Neural crest cell (in vitro differentiated cells): ENCODE results near the gene DMWD. TPM values are rescaled to one million over a fixed set of nuclear protein-coding genes. Genes with fewer than 3 reads are reported as not detected.

Source experiments
- DNase-seq: peaks from one replicate; pipeline ENCODE4 v3.0.0; 2021; ENCODE audit warnings: low read depth, mixed read lengths, low spot score
- H3K27ac Mint-ChIP-seq: one replicate; pipeline ENCODE4 v1.8.0; 2021; ENCODE audit warnings: mild to moderate bottlenecking, mixed read lengths; ENCODE audit not compliant: unreplicated experiment
- H3K27me3 Mint-ChIP-seq: 2 replicates; pipeline ENCODE4 v1.8.0; 2021; ENCODE audit warnings: low read depth, mild to moderate bottlenecking, mixed read lengths
- H3K36me3 Mint-ChIP-seq: 2 replicates; pipeline ENCODE4 v1.8.0; 2021; ENCODE audit warnings: low read depth, mild to moderate bottlenecking, mixed read lengths
- H3K4me1 Mint-ChIP-seq: 2 replicates; pipeline ENCODE4 v1.8.0; 2021; ENCODE audit warnings: mixed read lengths
- H3K4me3 Mint-ChIP-seq: one replicate; pipeline ENCODE4 v1.8.0; 2021; ENCODE audit warnings: mild to moderate bottlenecking, mixed read lengths
- H3K9me3 Mint-ChIP-seq: 2 replicates; pipeline ENCODE4 v1.8.0; 2021; ENCODE audit warnings: mixed read lengths
- total RNA-seq: library from RNA; stranded (reverse); gene quantifications from 2 replicates; pipeline ENCODE4 v1.2.1, GENCODE V29; 2021
- TF ChIP-seq, protein P1 (sequence below): fragments of 200-600 bp; sonication (generic); conservative IDR thresholded peaks from 2 replicates; pipeline ENCODE4 v1.5.0; 2021; ENCODE audit warnings: antibody characterized with exemption, mild to moderate bottlenecking

Gene DMWD
- total RNA-seq, 1 donor from 2014 or later: 110 TPM

DNA sequence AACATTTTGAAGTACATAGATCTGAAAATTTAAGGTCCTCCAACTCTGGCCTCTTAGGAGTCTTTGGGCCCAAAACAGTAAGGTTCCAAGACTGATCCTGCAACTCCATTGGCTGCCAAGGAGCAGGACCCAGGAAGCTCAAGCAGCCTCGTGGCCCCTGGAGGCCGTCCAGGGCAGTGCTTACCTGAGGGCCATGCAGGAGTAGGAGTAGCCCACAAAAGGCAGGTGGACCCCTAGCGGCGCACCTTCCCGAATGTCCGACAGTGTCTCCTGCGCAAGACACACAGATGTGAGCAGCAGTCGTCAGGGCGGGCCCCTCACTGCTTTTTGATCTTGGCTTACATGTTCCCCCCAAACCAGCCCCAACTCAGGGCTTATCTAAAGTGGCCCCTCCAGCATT, 17.9 kb downstream of the DMWD start:
- Mint-ChIP-seq H3K4me1 (peaks cover 27% of the 10 kb centered on the region), H3K27ac (no peak overlapping the region), H3K27me3 (peaks cover 20% of the 10 kb centered on the region), H3K4me3 (peak overlapping the region; percentile 44), H3K36me3 (peaks cover 22% of the 10 kb centered on the region), H3K9me3 (no peaks in the 10 kb centered on the region)
- DNase-seq: no peak
- TF ChIP-seq, protein P1, sequence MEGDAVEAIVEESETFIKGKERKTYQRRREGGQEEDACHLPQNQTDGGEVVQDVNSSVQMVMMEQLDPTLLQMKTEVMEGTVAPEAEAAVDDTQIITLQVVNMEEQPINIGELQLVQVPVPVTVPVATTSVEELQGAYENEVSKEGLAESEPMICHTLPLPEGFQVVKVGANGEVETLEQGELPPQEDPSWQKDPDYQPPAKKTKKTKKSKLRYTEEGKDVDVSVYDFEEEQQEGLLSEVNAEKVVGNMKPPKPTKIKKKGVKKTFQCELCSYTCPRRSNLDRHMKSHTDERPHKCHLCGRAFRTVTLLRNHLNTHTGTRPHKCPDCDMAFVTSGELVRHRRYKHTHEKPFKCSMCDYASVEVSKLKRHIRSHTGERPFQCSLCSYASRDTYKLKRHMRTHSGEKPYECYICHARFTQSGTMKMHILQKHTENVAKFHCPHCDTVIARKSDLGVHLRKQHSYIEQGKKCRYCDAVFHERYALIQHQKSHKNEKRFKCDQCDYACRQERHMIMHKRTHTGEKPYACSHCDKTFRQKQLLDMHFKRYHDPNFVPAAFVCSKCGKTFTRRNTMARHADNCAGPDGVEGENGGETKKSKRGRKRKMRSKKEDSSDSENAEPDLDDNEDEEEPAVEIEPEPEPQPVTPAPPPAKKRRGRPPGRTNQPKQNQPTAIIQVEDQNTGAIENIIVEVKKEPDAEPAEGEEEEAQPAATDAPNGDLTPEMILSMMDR: no peak

DNA sequence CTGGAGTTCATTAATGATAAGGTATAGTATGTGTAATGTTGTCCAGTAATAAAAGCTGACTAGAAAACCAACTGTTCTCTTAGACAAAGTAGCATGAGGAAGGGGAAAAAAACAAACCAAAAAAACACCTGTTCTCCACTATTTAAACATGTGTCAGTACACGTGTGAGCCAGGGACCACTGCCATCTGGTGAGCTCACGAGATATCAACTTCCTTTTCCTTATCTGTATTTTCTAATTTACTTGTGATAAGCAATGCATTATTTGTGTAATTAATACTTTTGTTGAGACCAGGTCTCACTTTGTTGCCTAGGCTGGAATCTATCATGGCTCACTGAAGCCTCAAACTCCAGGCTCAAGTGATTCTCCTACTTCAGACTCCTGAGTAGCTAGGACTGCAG, 19.3 kb downstream of the DMWD start:
- Mint-ChIP-seq H3K27ac (no peak overlapping the region), H3K36me3 (peaks cover 17% of the 10 kb centered on the region), H3K4me3 (peak overlapping the region; percentile 69), H3K4me1 (peaks cover 20% of the 10 kb centered on the region), H3K9me3 (no peaks in the 10 kb centered on the region), H3K27me3 (peaks cover 23% of the 10 kb centered on the region)
- TF ChIP-seq, protein P1: no peak
- no peak for DNase-seq

DNA sequence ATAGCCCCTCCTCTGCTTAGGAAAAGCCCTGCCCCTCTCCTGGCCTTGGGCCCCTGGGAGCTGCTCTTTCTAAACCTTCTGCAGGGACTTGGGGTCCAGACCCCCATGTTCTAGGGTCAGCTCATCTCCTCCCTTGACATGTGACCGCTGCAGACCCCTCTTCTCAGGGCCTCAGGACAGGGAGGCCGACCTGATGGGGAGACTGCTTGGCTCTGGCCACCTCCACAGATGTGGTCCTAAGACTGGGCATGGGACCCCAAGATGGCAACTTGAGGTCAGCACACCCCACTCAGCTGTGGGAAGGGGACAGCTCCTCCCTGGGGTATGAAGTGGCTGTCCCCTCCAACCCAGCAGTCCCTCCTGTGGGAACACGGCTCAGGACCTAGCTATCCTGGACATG, 19.7 kb downstream of the DMWD start:
- no peak for DNase-seq
- Mint-ChIP-seq H3K36me3 (peaks cover 16% of the 10 kb centered on the region), H3K4me3 (peak overlapping the region; percentile 69), H3K27ac (no peak overlapping the region), H3K4me1 (peaks cover 20% of the 10 kb centered on the region), H3K9me3 (no peaks in the 10 kb centered on the region), H3K27me3 (peaks cover 23% of the 10 kb centered on the region)
- TF ChIP-seq, protein P1: no peak

DNA sequence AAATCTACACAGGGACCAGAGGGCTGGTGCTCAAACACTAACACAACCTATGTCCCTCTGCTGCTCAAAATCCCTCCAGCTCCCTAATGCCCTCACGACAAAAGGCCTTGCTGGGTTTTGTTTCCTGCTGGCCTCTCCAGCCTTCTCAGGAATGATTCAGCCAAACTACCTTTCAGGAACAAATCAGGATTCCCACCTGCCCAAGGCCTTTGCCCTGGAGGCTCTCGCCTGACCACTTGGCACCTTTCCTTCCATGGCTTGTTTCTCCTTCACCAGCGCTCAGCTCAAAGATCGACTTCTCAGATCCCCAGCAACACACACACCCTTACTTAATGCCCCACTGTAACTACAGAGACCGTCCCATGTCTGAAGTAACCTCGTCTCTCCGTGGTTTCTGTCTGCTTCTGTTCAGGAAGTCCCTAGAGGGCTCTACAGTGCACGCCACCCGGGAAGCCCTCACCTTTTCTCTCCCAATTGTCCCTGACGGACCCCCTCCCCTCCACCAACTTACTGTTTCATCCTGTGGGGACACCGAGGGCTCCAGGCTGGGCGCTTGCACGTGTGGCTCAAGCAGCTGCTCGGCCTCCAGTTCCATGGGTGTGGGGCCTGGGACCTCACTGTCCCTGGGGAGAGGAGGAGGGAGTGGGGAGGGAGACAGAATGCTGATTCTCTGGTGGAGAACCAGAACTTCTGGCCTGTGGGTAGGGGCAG, 20.4 kb downstream of the DMWD start:
- TF ChIP-seq, protein P1: no peak
- DNase-seq: no peak
- Mint-ChIP-seq H3K9me3 (no peaks in the 10 kb centered on the region), H3K27ac (peak overlapping the region; percentile 88), H3K36me3 (peaks cover 14% of the 10 kb centered on the region), H3K27me3 (peaks cover 26% of the 10 kb centered on the region), H3K4me1 (peaks cover 23% of the 10 kb centered on the region), H3K4me3 (peak overlapping the region; percentile 81)

DNA sequence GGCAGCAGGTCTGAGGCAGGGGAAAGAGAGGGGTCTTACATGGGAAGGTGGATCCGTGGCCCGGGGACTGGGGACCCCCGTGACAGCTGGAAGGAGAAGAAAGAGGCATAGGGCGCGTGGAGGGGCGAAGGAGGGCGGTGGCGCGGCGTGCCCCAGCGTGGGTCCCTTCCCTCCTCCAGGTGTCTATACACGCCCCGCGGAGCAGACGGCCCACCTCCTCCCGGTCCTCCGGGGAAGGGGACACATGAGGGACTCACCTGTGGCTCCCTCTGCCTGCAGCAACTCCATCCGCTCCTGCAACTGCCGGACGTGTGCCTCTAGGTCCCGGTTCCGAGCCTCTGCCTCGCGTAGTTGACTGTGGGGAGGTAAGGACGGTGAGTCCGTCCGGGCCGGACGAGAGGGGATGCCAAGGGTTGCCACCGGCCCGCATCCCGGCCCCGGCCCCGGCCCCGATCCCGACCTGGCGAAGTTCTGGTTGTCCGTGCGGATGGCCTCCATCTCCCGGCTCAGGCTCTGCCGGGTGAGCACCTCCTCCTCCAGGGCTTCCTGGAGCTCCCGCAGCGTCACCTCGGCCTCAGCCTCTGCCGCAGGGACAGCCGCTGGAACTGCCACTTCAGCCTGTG, 21.2 kb downstream of the DMWD start:
- Mint-ChIP-seq H3K27me3 (peaks cover 26% of the 10 kb centered on the region), H3K9me3 (no peaks in the 10 kb centered on the region), H3K4me3 (peak overlapping the region; percentile 83), H3K27ac (peak overlapping the region; percentile 96), H3K36me3 (peaks cover 10% of the 10 kb centered on the region), H3K4me1 (peaks cover 27% of the 10 kb centered on the region)
- TF ChIP-seq, protein P1: no peak
- DNase-seq: no peak
